Panc1 (cell line): ENCODE data around the gene MRGPRE.
"Not testable (repeated sequence)": the region's sequence is repeated elsewhere in the genome, so short reads cannot be mapped to it uniquely, and the experiment has no call there.

ENCODE experiments used
- CTCF ChIP-seq: fragments of 450-650 bp; IDR thresholded peaks from 2 replicates; pipeline ENCODE4 v1.5.1; 2017; ENCODE audit warnings: mild to moderate bottlenecking
- POLR2AphosphoS5 ChIP-seq: IDR thresholded peaks from 2 replicates; pipeline ENCODE4 v1.6.1; 2012; ENCODE audit warnings: mild to moderate bottlenecking, low read depth, low read length, moderate library complexity
- REST ChIP-seq, 2 experiments: IDR thresholded peaks; 2 replicates each; pipeline ENCODE4 v1.6.1; 2011 to 2012; ENCODE audit warnings: low read depth in 2 of 2, control low read depth in 1 of 2, low read length in 1 of 2, mild to moderate bottlenecking in 1 of 2, moderate library complexity in 1 of 2; ENCODE audit not compliant: insufficient read depth in 1 of 2
- SIN3A ChIP-seq: IDR thresholded peaks from 2 replicates; pipeline ENCODE4 v1.6.1; 2012; ENCODE audit warnings: low read depth, mild to moderate bottlenecking, low read length, moderate library complexity, borderline replicate concordance; ENCODE audit not compliant: insufficient read depth
- TCF7L2 ChIP-seq: IDR thresholded peaks from 2 replicates; pipeline ENCODE4 v1.6.1; 2011; ENCODE audit warnings: mild to moderate bottlenecking, low read depth, low read length, inconsistent platforms

GRCh38 chr11:3257509-3257908 is 25.3 kb upstream of the MRGPRE start:
- not testable (repeated sequence) for TF ChIP-seq CTCF; TCF7L2; REST (IDR thresholded peaks at IDR 0.05; ENCODE audit: insufficient read depth in 1 of 2, low read depth in 2 of 2, low read length in 1 of 2); POLR2AphosphoS5; SIN3A
